Stimulated activated naive CD8-positive, alpha-beta T cell treated with anti-CD3 and anti-CD28 coated beads, Interleukin-15, Interleukin-2, amounts not matched to agents 100 ng/mL and 50 ng/mL, for 24 hours (primary cell): ENCODE results near the gene SLC12A9.

Source experiments
- H3K27ac Mint-ChIP-seq: one replicate; pipeline ENCODE4 v1.8.0; 2021; ENCODE audit warnings: mild to moderate bottlenecking, mixed read lengths
- H3K27me3 Mint-ChIP-seq: one replicate; pipeline ENCODE4 v1.8.0; 2021; ENCODE audit warnings: mixed read lengths
- H3K36me3 Mint-ChIP-seq: one replicate; pipeline ENCODE4 v1.8.0; 2021; ENCODE audit warnings: low read depth, mixed read lengths
- H3K4me1 Mint-ChIP-seq: one replicate; pipeline ENCODE4 v1.8.0; 2021; ENCODE audit warnings: low read depth, mixed read lengths
- H3K4me3 Mint-ChIP-seq: one replicate; pipeline ENCODE4 v1.8.0; 2021; ENCODE audit warnings: mild to moderate bottlenecking, mixed read lengths
- H3K9me3 Mint-ChIP-seq: one replicate; pipeline ENCODE4 v1.8.0; 2021; ENCODE audit warnings: mixed read lengths

The SLC12A9 gene

DNA sequence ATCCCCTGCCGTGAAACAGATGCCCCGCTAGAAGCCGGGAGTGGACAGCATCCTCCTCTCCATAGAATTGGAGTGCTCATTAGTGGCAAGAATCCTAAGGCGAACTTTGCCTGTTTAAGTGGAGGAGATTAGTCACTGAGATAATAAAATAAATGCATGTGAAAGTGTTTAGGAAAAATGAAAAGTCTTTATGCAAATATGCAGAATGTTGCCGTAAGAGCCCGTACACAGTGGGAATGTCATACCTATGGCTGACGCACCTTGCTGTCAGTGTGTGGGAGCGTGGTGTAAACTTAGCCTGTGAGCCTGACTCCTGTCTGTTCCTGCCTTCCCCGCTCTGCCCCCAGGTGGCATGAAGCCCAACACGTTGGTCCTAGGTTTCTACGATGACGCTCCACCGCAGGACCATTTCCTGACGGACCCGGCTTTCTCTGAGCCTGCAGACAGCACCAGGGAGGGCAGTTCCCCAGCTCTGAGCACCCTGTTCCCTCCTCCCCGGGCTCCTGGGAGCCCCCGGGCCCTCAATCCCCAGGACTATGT lies 12.9 kb downstream of the SLC12A9 start:
- H3K9me3 Mint-ChIP-seq, result no peaks in the 10 kb centered on the region
- H3K36me3 Mint-ChIP-seq, result peaks cover 22% of the 10 kb centered on the region
- no peak overlapping the region for H3K4me3 Mint-ChIP-seq
- no peaks in the 10 kb centered on the region for H3K27me3 Mint-ChIP-seq
- H3K4me1 Mint-ChIP-seq, result peaks cover 14% of the 10 kb centered on the region
- H3K27ac Mint-ChIP-seq, result no peak overlapping the region

DNA sequence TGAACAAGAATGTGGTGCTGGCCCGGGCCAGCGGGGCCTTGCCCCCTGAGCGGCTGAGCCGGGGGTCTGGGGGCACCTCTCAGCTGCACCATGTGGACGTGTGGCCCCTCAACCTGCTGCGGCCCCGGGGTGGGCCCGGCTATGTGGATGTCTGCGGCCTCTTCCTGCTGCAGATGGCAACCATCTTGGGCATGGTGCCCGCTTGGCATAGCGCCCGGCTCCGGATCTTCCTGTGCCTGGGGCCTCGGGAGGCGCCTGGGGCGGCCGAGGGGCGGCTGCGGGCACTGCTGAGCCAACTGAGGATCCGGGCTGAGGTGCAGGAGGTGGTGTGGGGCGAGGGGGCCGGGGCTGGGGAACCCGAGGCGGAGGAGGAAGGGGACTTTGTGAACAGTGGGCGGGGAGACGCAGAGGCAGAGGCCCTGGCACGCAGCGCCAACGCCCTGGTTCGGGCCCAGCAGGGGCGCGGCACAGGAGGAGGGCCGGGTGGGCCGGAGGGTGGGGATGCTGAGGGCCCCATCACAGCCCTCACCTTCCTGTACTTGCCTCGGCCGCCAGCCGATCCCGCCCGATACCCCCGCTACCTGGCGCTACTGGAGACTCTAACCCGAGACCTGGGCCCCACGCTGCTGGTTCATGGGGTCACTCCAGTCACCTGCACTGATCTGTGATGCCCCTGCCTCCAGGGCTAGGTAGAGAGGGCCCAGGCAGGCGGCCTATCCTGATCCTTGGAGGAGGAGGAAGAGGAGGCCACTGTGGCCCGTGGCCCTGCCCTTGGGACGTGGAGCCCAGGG lies 13.6 kb downstream of the SLC12A9 start:
- H3K4me1 Mint-ChIP-seq, result peaks cover 14% of the 10 kb centered on the region
- H3K9me3 Mint-ChIP-seq, result no peaks in the 10 kb centered on the region
- H3K36me3 Mint-ChIP-seq, result peaks cover 17% of the 10 kb centered on the region
- peak overlapping the region; percentile 40 for H3K27ac Mint-ChIP-seq
- H3K27me3 Mint-ChIP-seq, result no peaks in the 10 kb centered on the region
- peak overlapping the region; percentile 92 for H3K4me3 Mint-ChIP-seq

DNA sequence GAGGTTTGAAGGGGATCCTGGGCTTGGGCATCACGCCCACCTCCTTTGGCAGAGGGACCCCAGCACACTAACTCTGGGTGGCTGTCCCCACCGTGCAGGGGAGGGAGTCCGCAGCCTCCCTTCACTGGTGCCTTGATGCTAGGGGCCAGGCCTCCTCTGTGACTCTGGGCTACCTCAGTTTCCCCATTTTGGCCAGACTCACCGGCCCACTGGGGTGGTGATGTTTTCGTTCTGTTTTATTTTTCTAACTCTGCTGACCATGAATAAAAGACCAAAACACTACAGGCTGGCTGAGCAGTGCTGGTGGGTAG lies 14.2 kb downstream of the SLC12A9 start:
- peak overlapping the region; percentile 94 for H3K27ac Mint-ChIP-seq
- no peaks in the 10 kb centered on the region for H3K9me3 Mint-ChIP-seq
- no peaks in the 10 kb centered on the region for H3K27me3 Mint-ChIP-seq
- peaks cover 21% of the 10 kb centered on the region for H3K36me3 Mint-ChIP-seq
- H3K4me3 Mint-ChIP-seq, result peak overlapping the region; percentile 92
- peaks cover 14% of the 10 kb centered on the region for H3K4me1 Mint-ChIP-seq

DNA sequence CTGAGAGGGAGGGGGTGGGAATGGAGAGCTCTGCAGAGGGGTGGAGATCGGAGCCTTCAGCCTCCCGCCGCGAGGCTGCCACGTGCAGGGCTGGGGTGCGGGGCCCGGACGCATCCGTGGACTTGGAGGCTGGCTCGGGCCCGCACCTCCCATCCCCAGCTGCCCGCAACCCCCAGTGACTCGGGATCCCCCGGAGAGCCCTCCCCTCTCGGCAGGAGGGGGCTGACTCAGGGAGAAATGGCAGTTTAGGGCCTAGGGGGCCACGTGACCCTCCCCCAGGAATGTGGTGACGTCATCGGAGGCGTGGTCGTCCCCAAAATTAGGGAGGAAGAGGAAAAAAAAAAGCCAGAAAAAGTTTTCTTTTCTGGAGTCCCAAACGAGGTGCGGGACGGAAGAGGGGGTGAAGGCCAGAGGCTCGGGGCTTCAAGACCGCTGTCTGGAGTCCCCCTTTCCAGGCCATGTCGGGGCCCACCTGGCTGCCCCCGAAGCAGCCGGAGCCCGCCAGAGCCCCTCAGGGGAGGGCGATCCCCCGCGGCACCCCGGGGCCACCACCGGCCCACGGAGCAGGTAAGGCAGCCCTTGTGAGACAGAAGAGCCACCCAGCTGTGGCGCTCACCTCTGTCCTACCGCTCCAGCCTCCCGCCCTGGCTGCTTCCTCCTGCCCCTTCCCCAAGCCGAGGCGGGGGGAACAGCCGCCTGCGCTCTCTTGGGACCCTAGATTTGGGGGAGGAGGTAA lies 14.7 kb downstream of the SLC12A9 start, which contains the start of gene TRIP6:
Gene TRIP6, plus strand, starts transcription at position 348 of the 736 bp plus-strand sequence. Its CDS starts 111 bp downstream, at position 459.
- H3K36me3 Mint-ChIP-seq, result peaks cover 23% of the 10 kb centered on the region
- H3K27ac Mint-ChIP-seq, result peak within 1 kb of the TSS; percentile 94
- no peaks in the 10 kb centered on the region for H3K27me3 Mint-ChIP-seq
- H3K4me1 Mint-ChIP-seq, result peaks cover 14% of the 10 kb centered on the region
- no peaks in the 10 kb centered on the region for H3K9me3 Mint-ChIP-seq
- H3K4me3 Mint-ChIP-seq, result peak within 1 kb of the TSS; percentile 92

DNA sequence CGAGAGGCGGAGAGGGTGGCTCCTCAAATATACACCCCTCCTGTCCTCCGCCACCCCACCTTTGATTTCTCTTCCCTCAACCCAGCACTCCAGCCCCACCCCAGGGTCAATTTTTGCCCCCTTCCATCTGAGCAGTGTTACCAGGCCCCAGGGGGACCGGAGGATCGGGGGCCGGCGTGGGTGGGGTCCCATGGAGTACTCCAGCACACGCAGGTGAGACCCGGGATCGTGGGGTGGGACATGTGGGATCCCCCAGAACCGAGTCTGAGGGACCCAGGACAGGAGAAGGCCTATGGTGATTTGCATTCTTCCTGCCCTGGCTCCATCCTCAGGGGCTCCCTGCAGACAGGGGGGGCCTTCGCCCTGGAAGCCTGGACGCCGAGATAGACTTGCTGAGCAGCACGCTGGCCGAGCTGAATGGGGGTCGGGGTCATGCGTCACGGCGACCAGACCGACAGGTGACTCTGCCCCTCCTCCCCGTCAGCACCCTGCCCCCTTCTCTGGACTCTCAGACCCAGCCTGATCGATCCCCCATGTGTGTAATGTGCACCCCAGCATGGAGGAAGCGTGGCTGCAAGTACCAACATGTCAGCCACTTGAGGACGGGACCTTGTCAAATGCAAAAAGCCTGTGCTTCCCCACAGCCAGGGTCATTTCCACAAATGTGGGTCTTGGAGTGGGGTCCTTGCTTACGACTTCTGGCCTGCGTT lies 15.4 kb downstream of the SLC12A9 start:
- Mint-ChIP-seq H3K27ac (peak overlapping the region; percentile 83), H3K9me3 (no peaks in the 10 kb centered on the region), H3K4me3 (peak overlapping the region; percentile 92), H3K27me3 (no peaks in the 10 kb centered on the region), H3K4me1 (peaks cover 14% of the 10 kb centered on the region), H3K36me3 (peaks cover 21% of the 10 kb centered on the region)

DNA sequence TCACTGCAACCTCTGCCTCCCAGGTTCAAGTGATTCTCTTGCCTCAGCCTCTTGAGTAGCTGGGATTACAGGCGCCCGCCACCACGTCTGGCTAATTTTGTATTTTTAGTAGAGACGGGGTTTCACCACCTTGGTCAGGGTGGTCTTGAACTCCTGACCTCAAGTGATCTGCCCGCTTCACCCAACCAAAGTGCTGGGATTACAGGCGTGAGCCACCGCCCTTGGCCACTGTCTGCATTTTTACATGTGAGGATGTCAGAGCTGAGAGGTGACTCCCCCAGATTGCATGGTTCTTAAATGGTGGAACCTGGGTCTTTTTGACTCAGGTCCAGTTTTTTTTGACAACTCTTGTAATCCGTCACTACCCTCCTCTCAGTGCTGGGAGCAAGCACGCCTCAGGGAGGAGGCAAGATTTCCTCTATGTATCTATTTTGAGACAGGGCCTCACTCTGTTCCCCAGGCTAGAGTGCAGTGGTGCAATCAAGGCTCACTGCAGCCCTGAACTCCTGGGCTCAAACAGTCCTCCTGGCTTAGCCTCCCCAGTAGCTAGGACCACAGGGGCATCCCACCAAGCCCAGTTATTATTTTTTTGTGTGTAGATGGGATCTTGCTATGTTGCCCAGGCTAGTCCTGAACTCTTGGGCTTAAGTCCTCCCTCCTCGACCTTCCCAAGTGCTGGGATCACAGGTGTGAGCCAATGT lies 21.2 kb downstream of the SLC12A9 start:
- no peaks in the 10 kb centered on the region for H3K9me3 Mint-ChIP-seq
- peaks cover 45% of the 10 kb centered on the region for H3K4me1 Mint-ChIP-seq
- H3K36me3 Mint-ChIP-seq, result peaks cover 54% of the 10 kb centered on the region
- peak overlapping the region; percentile 98 for H3K4me3 Mint-ChIP-seq
- H3K27me3 Mint-ChIP-seq, result no peaks in the 10 kb centered on the region
- H3K27ac Mint-ChIP-seq, result peak overlapping the region; percentile 99

DNA sequence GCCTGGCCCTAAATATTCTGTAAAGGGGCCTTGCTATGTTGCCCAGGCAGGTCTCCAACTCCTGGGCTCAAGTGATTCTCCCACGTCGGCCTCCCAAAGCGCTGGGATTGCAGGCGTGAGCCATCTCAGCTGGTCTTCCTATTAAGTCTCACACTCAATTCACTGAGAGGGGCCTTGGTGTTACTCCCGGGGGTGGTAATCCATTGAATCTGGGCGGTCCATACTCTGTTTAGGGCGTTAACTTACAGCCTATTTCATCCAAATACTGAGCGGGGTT lies 21.7 kb downstream of the SLC12A9 start:
- Mint-ChIP-seq H3K4me3 (peak overlapping the region; percentile 98), H3K36me3 (peaks cover 59% of the 10 kb centered on the region), H3K27me3 (no peaks in the 10 kb centered on the region), H3K9me3 (no peaks in the 10 kb centered on the region), H3K27ac (peak overlapping the region; percentile 99), H3K4me1 (peaks cover 50% of the 10 kb centered on the region)

DNA sequence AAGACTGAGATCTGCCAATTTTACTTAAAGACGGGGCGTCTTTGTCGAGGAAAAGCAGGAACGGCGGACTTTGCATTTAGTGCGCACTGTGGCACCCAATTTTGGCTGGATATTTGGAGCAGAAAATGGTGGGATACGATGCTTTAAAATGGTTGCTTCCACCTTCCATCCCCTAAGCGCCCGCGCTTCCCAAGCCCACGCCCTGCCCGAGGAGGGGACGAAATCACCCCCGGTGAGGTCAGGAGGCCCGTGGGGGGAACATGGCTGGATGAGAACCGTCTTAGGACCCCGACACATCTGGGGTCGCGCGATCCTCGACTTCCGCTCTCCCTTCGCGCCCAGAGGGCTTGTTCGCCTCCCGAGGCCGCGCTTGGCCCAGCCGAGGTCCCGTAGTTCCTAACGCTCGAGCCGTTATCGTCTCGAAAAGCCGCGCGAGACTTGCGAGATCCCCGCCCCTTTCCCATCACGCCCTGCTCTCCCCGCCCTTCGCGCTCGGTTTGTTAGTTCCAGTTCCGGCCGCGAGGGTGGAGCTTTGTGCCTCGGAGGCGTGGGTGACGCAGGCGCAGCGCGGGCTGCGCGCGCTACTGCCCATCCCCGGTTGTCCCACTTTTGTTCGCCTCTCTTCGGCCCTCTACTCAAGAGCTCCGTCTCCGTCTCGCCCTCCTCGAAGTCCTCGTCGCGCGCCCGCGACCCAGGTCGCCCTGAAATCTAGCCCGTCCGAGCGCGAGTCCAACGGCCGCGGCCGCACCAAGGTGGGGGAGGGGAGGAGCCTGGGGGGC lies 22.3 kb downstream of the SLC12A9 start, which contains the start of gene SRRT:
Gene SRRT, plus strand, starts transcription at position 527 of the 779 bp plus-strand sequence. CDS start 488 bp downstream, outside the sequence.
- peak within 1 kb of the TSS; percentile 98 for H3K4me3 Mint-ChIP-seq
- H3K27me3 Mint-ChIP-seq, result no peaks in the 10 kb centered on the region
- H3K36me3 Mint-ChIP-seq, result peaks cover 64% of the 10 kb centered on the region
- no peaks in the 10 kb centered on the region for H3K9me3 Mint-ChIP-seq
- peaks cover 55% of the 10 kb centered on the region for H3K4me1 Mint-ChIP-seq
- H3K27ac Mint-ChIP-seq, result peak within 1 kb of the TSS; percentile 99

DNA sequence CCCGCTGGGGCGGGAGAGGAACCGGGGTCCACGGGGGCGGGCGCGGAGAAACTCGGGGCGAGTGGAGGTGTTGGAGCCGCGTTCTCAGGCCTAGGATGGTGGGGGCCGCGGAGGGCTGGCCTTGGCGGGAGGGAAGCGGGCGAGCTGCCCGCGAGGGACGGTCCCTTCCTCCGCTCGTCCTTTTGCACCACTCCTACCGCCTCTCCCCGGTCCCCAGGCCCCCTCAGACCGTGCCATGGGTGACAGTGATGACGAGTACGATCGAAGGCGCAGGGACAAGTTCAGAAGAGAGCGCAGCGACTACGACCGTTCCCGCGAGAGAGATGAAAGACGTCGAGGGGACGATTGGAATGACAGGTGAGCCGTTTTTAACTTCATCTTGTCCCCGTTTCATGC lies 22.8 kb downstream of the SLC12A9 start:
- peak overlapping the region; percentile 99 for H3K27ac Mint-ChIP-seq
- H3K4me1 Mint-ChIP-seq, result peaks cover 58% of the 10 kb centered on the region
- H3K36me3 Mint-ChIP-seq, result peaks cover 70% of the 10 kb centered on the region
- no peaks in the 10 kb centered on the region for H3K27me3 Mint-ChIP-seq
- peak overlapping the region; percentile 98 for H3K4me3 Mint-ChIP-seq
- no peaks in the 10 kb centered on the region for H3K9me3 Mint-ChIP-seq

DNA sequence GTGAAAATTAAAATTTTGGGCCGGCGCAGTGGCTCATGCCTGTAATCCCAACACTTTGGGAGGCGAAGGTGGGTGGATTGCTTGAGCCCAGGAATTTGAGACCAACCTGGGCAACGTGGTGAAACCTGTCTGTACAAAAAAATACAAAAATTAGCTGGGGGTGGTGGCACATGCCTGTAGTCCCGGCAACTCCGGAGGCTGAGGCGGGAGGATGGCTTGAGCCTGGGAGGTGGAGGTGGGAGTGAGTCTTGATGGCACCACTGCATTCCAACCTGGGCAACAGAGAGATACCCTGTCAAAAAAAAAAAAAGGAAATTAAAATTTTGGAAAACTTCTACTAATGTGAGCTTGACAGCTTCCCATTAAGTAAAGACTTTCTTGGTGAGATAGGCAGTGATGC lies 25.5 kb downstream of the SLC12A9 start:
- peaks cover 64% of the 10 kb centered on the region for H3K4me1 Mint-ChIP-seq

DNA sequence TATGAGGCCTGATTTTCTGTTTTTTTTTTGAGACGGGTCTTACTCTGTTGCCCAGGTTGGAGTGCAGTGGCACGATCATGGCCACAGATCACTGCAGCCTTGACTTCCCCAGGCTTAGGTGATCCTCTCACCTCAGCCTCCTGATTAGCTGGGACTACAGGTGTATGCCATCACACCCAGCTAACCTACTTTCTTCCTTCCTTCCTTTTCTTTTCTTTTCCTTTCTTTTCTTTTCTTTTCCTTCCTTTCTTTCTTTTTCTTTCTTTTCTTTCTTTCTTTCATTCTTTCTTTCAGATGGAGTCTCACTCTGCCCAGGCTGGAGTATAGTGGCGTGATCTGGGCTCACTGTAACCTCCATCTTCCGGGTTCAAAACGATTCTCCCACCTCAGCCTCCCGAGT lies 26.2 kb downstream of the SLC12A9 start:
- peaks cover 81% of the 10 kb centered on the region for H3K36me3 Mint-ChIP-seq
- peak overlapping the region; percentile 81 for H3K27ac Mint-ChIP-seq
- no peaks in the 10 kb centered on the region for H3K27me3 Mint-ChIP-seq
- H3K9me3 Mint-ChIP-seq, result no peaks in the 10 kb centered on the region
- H3K4me1 Mint-ChIP-seq, result peaks cover 71% of the 10 kb centered on the region
- H3K4me3 Mint-ChIP-seq, result peak overlapping the region; percentile 33

More for the DNA sequence above, 25.5 kb downstream of the SLC12A9 start:
- Mint-ChIP-seq H3K27me3 (no peaks in the 10 kb centered on the region), H3K27ac (peak overlapping the region; percentile 0), H3K9me3 (no peaks in the 10 kb centered on the region), H3K36me3 (peaks cover 81% of the 10 kb centered on the region), H3K4me3 (peak overlapping the region; percentile 48)

DNA sequence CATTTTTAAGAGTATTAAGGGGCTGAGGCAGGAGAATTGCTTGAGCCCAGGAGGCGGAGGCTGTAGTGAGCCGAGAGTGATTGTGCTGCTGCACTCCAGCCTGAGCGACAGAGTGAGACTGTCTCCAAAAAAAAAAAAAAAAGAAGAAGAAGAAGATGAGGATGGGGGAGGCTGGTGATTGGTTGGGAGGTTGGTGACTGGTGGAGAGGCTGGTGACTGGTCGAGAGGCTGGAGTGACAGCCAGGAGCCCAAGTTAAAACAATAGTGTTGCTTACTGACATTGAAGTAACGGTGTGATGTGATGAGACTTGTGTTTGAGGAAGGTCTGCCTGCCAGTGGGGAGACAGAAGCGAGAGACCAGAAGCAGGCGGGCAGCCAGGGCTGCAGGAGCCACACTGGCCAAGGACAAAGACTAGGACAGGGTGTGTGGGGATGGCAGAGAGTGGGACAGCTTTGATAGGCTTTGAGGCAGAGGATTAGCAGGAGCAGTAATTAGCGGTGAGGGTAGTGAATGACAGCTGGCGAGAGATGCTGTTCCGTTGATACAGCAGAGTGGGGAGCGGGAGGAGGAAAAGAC lies 27.3 kb downstream of the SLC12A9 start:
- peaks cover 83% of the 10 kb centered on the region for H3K36me3 Mint-ChIP-seq
- H3K9me3 Mint-ChIP-seq, result no peaks in the 10 kb centered on the region
- peaks cover 72% of the 10 kb centered on the region for H3K4me1 Mint-ChIP-seq
- H3K27me3 Mint-ChIP-seq, result no peaks in the 10 kb centered on the region
- H3K4me3 Mint-ChIP-seq, result peak overlapping the region; percentile 4
- peak overlapping the region; percentile 21 for H3K27ac Mint-ChIP-seq

DNA sequence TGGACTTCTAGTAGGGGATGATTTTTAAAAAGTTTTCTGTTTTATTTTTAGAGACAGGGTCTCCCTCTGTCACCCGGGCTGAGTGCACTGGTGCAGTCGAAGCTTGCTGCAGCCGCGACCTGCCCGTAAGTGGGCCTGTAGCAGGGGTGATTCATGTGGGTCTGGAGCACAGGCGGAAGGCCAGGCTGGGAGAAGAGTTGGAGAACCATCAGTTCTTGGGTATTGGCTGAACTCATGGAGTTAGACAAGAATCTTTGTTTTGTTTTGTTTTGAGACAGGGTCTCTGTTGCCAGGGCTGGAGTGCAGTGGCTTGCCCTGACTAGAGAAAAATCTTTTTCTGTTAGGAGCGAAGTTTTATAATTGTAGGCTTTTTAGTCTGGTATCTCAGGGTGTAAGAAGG lies 28.1 kb downstream of the SLC12A9 start:
- Mint-ChIP-seq H3K4me3 (no peak overlapping the region), H3K4me1 (peaks cover 74% of the 10 kb centered on the region), H3K27ac (peak overlapping the region; percentile 17)

More for the DNA sequence above, 28.1 kb downstream of the SLC12A9 start:
- peaks cover 88% of the 10 kb centered on the region for H3K36me3 Mint-ChIP-seq
- no peaks in the 10 kb centered on the region for H3K9me3 Mint-ChIP-seq
- no peaks in the 10 kb centered on the region for H3K27me3 Mint-ChIP-seq
